A673 (cell line): ENCODE measurements around the gene DIDO1.

ENCODE experiments used
- CTCF ChIP-seq: fragments of 300-800, 200-600 bp; sonication (generic); conservative IDR thresholded peaks from 2 replicates; pipeline ENCODE4 v1.5.1; 2017; ENCODE audit warnings: low read depth, mild to moderate bottlenecking, antibody characterized with exemption, low read length, moderate library complexity, mixed read lengths
- EZH2 ChIP-seq: fragments of 200-600 bp; sonication (generic); IDR thresholded peaks from 2 replicates; pipeline ENCODE4 v1.6.1; 2017; ENCODE audit warnings: borderline replicate concordance, low read depth, mild to moderate bottlenecking, mixed read lengths, antibody characterized with exemption, low read length; ENCODE audit not compliant: poor library complexity, severe bottlenecking

DNA sequence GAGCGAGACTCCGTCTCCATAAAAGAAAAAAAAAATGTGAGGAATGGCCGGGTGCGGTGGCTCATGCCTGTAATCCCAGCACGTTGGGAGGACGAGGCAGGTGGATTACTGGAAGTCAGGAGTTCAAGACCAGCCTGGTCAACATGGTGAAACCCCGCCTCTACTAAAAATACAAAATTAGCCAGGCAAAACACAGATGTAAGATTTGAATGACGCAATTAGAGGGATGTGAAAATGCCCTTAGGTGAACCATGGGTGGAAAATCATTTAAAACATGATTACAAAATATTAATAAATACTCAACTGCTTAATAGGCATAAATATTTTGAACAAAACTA lies 88.5 kb downstream of the DIDO1 start:
- TF ChIP-seq EZH2: no peak
- no peak for TF ChIP-seq CTCF
